HG03439 (cell line): Measurements from ENCODE around the gene CACNG1.

Source experiments
- ATAC-seq: cut with Tn5 transposase; IDR thresholded peaks from one replicate; pipeline ENCODE4 v1.9.1; 2021; ENCODE audit warnings: mild to moderate bottlenecking, moderate library complexity; ENCODE audit not compliant: unreplicated experiment

The CACNG1 gene

DNA sequence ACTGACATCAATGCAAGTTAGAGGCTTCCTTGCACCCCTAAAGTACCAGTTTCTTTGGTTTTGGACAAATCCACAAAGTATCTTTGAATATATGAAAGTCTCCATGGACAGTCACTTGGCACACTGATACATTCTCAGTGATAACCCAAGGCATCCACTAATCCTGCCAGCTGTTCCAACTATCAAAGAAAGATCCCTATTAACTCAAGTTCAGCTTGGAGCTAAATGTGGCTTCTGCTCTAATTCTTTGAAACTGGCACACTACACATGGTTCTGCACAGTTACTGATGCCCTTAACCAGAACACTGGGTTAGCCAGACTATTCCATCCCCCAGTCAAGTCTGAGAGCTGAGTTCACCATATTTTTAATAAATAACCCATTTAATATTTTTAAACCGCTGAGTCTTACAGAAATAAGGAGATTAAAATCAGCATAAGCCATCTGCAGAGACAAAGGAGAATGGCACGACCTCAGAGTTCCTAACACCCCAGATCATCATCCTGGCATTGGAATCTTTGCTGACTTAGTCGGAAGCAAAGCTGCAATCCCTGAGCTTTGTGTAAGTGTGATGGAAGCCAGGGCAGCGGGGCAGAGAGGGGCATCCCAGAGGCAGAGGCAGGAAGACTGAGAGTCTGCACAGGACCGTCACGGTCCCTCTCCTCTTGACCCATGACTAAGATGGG lies 6.3 kb downstream of the CACNG1 start:
- no peak for ATAC-seq

DNA sequence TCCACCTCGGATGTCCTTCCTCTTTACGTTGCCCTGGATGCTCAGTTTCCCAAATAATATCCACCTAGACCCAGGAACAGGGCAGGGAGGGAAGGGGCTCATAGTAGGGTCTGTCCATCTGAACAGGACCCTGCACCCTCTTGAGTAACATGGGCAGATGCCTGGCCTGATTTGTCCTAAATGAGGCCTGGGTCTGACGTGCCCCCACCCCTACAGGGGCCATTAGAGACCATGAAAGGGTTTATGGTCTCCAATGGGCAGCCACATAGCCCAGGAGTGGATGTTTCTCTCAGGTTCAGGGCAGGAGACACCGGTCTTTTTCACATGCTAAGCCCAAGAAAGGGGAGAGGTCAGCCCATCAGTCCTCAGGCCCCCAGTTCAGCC lies 6.8 kb downstream of the CACNG1 start:
- no peak for ATAC-seq

DNA sequence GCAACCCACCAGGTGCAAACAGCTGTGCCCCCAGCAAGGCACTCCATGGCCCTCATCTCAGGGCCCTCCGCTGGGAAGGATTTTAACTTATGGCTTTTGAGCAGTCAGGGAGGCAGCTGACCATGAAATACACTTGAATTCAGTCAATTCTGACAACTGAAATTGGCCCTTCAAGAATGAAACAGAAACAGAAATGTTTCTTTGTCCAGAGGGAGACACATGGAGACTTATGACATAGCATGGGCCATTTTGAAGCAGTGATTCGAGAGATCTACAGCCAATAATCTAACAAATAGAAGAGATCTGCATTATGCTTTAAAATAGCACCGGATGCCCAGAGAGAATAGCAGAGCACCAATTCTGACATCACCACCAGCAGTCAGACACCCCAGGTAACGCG lies 7.5 kb downstream of the CACNG1 start:
- ATAC-seq, result no peak

DNA sequence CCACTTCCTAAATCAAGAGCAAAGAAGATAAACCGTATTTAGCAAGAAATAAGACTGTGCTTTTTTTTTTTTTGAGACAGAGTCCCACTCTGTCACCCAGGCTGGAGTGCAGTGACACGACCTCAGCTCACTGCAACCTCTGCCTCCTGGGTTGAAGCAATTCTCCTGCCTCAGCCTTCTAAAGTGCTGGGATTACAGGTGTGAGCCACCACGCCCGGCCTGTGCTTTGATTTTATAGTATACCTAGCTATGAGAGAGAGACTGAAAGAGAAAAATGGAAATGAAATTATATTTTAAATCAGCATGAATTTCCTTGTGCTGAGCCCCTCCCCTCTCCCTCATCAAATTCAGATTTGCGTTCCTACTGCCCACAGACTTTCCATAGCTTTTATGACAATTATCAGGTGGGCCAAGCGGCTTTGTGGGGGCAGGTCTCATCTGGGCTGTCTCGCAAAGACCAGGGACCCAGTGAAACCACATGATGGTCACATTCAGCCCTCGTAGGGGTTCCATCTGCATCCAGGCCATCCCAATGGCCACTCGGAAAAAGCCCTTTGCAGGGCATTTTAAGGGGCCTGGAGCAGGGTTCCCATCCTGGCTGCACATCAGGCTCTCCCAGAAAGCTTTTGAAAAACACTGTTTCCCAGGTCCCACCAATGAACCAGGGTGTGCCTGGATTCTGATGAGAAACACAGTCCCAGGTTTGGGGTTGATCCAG lies 8.5 kb downstream of the CACNG1 start:
- ATAC-seq, result no peak

DNA sequence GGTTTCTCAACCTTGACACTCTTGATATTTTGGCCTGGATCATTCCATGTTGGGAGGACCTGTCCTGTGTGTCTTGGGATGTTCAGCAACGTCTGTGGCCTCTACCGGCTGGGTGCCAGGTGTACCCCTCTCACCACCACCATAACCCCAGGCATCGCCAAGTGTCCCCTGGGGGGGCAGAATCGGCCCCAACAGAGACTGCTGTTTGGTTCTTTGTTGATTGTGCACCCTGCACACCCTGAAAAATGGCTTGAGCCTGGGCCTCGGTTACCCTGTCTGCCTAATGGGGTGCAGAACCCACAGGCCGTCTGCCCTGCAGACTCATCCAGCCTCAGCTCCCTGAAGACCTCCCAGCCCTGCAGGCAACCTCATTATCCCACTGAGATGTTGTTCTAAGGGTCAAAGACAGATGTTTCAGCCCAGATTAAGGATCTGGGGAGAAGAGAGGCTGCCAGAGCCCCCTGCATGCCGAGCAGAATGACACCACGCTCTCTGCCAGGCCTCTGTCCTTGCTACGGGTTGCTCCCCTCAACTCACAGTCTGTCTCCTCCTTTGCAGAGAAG lies 9.2 kb downstream of the CACNG1 start:
- ATAC-seq, result no peak

DNA sequence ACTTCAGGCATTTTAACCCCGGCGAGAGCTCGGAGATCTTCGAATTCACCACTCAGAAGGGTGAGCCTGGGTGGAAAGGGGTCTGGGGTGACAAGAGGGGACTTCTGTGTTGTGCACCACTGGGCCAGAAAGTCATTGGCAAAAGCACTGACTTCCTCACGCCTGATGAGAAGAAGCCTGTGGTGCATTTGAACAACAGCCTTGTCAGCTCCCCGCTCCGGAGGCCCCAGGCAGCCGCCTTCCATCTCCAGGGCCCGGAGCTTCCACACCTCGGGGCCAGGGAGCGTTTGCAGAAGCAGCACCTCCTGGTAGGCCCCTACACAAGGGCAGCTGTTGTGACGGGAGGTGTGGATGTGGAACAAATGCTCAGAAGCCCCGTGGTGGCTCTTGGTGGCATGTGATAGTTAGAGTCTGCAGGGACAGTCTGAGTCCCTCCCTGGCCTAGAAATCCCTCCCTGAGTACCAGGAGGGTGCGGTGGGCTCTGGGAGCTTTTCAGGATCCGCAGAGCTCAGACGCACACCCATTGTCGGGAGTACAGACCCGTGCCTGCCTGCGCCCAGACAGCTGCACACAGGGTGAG lies 9.7 kb downstream of the CACNG1 start:
- no peak for ATAC-seq

DNA sequence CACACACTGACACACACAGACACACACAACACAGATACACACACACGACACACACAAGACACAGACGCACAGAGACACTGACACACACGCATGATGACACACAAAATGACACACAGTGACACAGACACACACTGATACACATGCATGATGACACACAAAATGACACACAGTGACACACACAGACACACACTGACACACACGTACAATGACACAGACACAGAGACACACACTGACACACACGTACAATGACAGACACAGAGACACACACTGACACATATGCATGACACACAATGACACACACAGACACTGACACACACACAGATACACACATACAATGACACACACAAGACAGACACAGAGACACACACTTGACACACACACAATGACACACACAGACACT lies 10.3 kb downstream of the CACNG1 start:
- ATAC-seq, result no peak

DNA sequence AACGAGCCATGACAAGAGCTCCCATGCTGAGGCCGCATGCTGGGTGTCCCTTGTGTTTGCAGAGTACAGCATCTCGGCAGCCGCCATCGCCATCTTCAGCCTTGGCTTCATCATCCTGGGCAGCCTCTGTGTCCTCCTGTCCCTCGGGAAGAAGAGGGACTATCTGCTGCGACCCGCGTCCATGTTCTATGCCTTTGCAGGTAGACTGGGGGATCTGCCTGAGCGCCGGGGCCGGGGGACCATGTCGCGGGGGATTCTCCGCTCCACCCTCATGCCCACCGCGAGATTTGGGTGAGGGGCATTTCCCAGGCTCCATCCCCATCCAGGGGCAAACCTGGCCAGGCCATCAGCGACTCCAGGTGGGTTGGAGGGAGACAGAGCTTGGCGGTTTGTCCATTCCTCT lies 10.7 kb downstream of the CACNG1 start:
- no peak for ATAC-seq

DNA sequence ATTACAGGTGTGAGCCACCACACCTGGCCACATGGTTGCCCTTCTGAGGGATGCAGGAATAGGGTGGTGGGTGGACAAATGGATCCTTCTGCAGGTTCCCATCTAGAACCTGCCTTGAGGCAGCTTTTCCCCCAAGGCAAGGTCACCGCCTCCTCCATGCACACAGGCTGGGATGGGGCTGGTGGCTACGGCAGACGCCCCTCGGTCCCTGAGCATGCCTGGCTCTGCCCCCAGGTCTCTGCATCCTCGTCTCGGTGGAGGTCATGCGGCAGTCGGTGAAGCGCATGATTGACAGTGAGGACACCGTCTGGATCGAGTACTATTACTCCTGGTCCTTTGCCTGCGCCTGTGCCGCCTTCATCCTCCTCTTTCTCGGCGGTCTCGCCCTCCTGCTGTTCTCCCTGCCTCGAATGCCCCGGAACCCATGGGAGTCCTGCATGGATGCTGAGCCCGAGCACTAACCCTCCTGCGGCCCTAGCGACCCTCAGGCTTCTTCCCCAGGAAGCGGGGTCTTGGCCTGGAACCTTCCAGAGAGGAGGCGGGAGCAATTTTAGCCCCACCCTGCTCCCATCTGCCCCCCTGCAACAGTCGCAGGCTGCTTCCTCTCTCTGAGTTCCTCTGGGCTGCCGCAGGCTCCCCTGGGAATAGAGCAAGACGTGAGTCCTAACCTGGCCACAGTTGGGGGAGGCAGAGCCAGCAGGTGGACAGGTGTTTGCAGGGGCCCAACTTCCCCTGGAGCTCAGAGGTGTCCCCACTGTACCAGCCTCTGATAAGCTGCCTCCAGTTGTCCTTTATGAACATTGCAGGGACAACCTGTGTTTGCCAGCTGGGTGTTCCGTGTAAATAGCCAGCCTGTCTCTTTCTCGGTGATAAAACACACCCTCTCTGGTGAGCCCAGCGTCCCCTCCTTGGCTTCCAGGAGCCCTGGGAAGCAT lies 11.7 kb downstream of the CACNG1 start:
- ATAC-seq, result no peak

DNA sequence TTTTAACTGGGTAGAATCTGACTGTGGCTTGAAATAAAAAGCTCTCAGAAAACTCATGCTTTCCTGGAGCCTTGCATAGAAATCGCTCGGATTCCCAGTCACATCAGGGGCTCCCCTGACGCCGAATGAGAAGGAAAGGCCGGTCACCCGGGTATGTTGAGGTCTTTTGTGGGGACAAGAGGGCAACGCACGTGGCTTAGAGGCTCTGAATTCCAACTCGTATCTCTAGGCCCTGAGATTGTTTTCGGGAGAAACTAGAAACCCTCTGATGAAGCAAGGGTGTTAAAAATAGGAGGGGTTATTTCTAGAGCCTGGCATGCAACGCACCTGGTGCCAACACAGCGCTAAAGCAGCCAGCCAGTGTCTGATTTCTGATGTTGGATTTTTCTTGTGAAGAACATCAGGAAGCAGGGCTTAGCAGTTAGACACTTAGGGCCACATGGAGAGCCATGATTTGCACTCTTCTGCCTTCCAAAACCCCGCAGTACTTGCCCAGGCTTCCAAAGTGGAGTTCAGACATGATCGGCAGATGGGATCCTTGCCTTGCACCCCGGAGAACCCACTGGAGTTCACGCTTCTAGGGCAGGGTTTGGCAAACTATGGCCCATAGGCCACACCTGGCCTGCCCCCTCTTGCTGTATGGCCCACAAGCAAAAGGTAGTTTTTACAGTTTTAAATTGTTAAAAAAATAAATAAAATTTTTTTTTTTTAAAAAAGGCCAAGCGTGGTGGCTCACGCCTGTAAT lies 12.6 kb downstream of the CACNG1 start:
- no peak for ATAC-seq

DNA sequence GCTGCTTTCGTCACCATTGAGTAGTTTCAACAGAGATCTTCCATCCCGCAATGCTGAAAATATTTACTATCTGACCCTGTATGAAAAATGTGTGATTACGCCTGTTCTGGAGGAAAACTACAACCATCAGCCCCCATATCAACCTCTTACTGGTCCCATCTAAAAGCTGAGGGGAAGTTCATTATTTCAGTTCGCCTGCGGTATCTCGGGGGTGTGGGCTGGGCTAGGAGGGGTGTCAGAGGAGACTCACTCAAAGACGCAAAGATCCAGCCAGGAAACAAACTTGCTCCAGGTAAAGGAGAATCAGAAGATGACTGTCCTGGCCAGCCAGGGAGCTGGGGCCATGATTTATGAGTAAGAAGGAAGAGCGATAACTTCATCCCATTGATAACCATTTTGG lies 13.7 kb downstream of the CACNG1 start:
- no peak for ATAC-seq

DNA sequence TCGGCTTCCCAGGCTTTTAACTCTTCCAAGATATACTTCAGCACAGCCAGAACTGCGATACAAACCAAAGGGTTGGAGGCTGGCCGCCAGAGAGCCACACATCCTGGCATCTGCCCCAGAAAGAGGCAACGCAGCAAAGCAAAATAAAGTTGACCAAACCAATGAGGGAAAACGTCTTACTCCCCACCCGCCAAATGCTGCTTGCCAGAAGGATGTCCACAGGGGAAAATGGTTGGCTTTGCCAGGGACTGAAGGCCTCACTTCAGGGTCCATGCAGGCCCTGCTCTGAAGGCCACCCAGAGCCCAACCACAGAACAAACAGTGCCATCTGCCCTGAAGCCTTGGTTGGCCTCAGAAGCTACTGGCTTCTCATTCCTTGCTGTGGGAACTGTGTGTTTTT lies 15.0 kb downstream of the CACNG1 start:
- no peak for ATAC-seq

DNA sequence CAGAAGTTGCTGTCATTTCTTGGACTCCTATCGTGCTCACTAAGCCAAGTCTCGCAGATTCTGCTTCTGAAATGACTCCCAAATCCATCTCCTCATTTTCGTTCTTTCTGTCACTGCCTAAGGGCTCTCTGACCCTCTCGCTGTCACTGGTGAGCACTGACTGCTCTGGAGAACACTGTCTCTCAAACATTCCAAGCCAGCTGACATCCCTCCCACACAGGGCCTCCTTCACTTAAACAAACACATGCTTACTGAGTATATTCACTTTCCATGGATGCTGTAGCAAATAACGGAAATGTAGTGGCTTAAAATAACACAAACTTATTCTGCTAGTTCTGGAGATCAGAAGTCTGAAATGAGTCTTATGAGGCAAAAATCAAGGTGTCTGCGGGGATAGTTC lies 18.8 kb downstream of the CACNG1 start:
- no peak for ATAC-seq

DNA sequence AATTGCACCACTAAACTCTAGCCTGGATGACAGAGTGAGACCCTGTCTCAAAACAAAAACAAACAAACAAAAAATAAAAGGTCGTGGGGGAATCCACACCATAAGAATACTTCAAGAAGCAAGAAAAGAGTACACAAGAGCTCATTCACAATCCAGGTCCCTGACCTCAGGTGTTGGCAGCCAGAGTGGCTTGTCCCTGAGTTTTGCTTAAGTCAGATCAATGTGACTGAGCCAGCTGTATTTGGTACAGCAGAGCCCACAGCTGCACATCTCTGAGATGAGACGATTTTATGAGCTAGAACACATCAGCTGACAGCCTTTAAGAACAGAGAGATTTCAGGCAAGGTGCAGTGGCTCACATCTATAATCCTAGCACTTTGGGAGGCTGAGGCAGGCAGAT lies 22.4 kb downstream of the CACNG1 start:
- no peak for ATAC-seq

DNA sequence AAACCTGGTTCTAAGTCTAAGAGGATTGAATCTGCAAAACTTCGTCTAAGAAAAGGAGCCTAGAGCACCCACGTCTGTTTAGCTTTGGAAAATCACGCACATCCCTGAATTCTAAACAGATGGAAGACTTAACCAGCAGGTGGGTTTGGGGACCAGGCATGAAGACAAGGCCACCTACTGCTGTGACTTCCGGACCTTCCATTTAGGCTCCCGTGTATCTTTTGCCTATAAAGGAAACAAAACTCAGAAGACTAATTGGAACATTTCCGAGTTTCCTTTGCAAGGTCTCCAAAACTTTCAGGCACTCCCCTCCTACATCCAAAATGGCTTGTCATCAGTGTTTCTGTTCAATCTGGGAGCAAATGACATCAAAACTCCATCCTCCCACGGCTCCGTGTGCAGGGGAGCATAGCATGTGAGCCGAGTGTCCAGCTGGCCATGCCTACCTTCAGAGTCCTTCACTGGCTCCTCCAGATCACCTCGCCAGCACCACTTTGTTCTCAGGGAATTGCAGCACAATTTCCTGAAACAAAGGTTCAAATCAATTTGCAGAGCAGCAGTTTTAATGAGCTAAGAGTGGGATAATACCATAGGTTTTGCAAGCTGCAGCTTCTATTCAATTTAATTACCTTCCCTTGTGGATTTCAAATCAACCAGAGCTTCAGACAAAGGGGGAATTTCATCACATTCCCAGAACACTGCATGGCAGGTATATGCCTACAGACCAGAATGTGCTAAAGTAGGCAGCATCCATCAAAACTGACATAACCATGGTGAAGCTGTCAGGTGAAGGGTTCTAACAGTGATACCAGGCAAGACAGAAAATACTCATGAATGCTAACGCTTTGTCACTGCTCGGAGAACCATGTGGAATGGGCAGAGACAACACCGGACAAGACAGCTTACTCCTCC lies 23.5 kb downstream of the CACNG1 start:
- ATAC-seq, result no peak

DNA sequence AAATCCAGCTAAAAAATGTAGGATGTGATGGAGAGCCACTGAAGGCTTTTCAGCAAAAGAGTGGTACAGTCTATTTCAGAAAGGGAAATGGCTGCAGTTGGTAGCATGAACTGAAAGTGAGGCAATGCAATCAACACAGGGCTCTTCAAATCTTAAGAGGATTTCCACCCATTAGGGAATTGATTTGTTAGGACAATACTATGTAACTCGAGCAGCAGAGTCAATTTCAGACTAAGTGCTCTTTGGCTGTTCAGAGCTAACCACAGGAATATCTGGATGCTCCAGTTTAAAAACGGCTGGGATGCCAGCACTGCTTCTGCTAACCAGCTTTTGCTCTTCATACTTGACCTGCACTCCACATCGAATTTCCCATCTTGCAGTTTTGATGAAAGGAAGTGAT lies 24.6 kb downstream of the CACNG1 start:
- no peak for ATAC-seq

DNA sequence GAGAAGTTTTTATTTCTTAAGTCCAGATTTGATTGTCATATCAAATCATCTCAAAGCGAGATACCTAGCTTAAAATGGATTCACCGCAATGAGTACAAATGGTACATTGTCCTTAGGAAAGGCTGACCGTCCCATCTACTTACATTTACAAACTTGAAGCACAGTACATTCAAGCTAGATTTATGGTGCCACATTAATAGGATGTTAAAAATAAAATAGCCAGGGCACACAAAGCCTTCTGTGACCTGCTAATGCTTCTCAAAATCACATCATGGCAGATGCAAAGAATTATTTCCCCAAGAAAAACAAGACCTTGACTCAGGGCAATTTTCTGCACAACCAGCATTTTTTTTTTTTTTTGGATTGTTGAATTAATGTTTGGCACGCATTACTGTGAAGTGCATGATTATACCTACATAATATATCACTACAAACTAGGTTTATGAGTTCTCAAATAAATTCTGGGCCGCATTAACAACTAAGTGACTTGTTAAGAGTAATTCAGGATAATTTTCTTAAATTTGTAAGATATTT lies 25.3 kb downstream of the CACNG1 start:
- no peak for ATAC-seq

DNA sequence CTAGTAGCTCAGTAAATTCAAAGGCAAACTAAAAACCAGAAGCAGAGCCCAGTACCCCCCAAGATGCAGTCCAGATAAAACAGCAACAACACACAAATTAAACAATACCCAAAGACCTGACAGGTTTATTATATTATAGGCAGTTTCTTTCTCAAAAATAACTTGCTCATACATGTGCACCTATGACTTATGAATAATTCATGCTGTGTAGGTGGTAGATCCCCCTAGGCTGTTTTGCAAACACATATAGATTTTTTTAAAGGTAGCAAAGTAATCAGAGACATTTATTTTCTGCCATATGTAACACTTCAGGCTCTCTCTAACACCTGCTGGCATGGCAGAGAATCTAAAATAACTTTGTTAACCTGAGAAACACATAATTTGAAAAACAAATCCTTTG lies 27.2 kb downstream of the CACNG1 start:
- ATAC-seq, result no peak

DNA sequence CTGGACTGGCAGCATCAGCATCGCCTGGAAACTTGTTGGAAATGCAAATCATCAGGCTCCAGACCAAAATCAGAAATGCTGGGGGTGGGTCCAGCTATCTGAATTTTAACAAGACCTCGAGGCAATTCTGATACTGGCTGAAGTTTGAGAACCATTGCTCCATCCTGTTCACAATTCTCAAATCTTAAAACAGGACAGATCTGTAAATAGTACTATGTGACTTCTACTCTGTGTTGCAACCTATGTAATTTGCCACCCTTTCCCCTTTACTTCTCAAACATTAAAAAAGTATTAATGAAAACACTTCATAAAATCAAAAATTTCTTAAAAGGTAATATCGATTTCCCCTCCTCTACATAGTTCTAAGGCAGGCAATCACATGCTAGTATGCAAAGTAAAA lies 28.5 kb downstream of the CACNG1 start:
- no peak for ATAC-seq
